Measurements from ENCODE around the gene PRRT2.
"Not testable (repeated sequence)": the region's sequence is repeated elsewhere in the genome, so short reads cannot be mapped to it uniquely, and the experiment has no call there.

PRRT2 gene

GRCh38 chr16:29790949-29791844 is 20.8 kb upstream of the PRRT2 start:
- peak; percentile 42 for DNase-seq (ENCODE audit: low spot score)

- DNase-seq (ENCODE audit: low spot score), result no peak
Observed at GRCh38 chr16:29791845-29792807, 19.9 kb upstream of the PRRT2 start.

DNA sequence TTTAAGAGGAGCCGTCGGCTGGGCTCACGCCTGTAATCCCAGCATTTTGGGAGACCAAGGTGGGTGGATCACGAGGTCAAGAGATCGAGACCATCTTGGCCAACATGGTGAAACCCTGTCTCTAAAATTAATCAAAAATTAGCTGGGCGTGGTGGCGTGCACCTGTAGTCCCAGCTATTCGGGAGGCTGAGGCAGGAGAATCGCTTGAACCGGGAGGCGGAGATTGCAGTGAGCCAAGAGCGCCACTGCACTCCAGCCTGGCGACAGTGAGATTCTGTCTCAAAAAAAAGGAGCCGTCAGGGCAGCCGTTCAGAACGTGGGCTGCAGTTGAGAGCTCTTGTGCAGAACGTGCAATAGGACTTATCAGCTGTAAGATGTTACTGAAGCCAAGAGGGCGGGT is 18.8 kb upstream of the PRRT2 start:
- DNase-seq (ENCODE audit: low spot score), result not testable (repeated sequence)

DNA sequence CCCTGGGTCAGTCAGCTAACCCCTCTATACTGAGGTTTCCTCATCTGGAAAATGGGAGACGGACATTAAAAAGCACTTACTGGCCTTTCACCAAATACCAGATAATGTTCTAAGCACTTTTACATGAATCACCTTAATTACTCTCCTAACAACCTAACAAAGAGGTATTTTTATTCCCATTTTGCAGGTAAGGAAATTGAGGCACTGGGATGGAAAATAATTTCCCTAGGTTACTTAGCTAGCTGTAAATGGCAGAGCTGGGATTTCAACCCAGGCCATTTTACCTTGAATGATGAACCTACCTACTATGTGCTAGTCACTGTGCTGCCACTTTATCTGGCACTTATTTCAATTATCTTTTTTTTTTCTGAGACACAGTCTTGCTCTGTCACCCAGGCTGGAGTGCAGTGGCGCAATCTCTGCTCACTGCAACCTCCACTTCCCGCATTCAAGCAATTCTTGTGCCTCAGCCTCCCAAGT is 17.7 kb upstream of the PRRT2 start:
- DNase-seq (ENCODE audit: low spot score), result no peak

GRCh38 chr16:29802416-29802935 is 9.5 kb upstream of the PRRT2 start:
- no peak for DNase-seq (ENCODE audit: low spot score)

GRCh38 chr16:29804020-29804419 is 8.0 kb upstream of the PRRT2 start:
- DNase-seq (ENCODE audit: low spot score), result no peak

GRCh38 chr16:29804455-29805231 is 7.3 kb upstream of the PRRT2 start:
- DNase-seq (ENCODE audit: low spot score), result no peak

GRCh38 chr16:29805232-29806098 is 6.5 kb upstream of the PRRT2 start:
- peak; percentile 93 for DNase-seq (ENCODE audit: low spot score)

DNA sequence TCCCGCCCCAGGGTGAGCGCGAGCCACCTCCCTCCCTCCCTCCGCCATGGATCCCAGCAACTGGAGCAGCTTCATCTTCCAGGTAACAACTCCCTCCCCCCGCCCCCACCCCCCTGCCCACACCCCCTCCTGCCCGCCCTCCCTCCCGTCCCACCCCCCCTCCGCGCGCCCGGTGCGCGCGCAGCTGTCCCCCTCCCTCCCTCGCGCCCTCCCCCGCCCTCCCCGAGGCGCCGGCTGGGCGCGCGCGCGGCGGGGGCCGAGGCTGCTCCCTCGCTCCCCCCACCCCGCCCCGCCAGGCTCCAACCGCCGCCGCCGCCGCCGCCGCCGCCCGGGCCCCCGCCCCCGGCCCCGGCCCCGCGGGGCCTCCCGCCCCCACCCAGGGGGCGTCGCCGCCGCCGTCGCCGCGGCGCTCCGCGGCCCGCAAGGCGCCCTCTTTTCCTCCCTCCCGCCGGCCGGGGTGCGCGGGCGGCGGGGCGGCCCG is 5.9 kb upstream of the PRRT2 start, which contains the start of gene MAZ:
Gene MAZ (plus strand): TSS at position 431 of the 481 bp plus-strand sequence. CDS start 173 bp downstream, outside the sequence.
- DNase-seq (ENCODE audit: low spot score), result peak; percentile 86

- DNase-seq (ENCODE audit: low spot score), result no peak
Observed at GRCh38 chr16:29806641-29807425, 5.2 kb upstream of the PRRT2 start.

DNA sequence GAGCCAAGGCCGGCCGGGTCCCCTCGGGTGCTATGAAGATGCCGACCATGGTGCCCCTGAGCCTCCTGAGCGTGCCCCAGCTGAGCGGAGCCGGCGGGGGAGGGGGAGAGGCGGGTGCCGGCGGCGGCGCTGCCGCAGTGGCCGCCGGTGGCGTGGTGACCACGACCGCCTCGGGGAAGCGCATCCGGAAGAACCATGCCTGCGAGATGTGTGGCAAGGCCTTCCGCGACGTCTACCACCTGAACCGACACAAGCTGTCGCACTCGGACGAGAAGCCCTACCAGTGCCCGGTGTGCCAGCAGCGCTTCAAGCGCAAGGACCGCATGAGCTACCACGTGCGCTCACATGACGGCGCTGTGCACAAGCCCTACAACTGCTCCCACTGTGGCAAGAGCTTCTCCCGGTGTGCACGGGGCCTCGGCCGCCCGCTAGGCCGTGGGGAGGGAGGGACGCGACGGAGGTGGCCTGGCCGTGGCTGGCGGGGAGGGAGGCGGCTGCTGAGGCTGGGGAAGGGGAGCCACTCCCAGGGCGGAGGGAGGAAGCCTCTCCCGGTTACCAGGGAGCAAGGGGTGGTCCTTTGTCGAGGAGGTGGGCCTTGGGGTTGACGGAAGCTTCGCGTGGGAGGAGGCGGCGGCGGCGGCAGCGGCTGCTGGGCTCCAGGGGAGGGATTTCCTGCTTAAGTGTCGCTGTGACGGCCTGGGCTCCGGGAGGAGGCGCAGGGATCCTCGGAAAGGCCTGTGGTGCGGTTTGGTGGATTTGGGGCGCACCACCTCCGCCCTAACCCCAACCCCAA is 4.4 kb upstream of the PRRT2 start:
- peak; percentile 42 for DNase-seq (ENCODE audit: low spot score)

DNA sequence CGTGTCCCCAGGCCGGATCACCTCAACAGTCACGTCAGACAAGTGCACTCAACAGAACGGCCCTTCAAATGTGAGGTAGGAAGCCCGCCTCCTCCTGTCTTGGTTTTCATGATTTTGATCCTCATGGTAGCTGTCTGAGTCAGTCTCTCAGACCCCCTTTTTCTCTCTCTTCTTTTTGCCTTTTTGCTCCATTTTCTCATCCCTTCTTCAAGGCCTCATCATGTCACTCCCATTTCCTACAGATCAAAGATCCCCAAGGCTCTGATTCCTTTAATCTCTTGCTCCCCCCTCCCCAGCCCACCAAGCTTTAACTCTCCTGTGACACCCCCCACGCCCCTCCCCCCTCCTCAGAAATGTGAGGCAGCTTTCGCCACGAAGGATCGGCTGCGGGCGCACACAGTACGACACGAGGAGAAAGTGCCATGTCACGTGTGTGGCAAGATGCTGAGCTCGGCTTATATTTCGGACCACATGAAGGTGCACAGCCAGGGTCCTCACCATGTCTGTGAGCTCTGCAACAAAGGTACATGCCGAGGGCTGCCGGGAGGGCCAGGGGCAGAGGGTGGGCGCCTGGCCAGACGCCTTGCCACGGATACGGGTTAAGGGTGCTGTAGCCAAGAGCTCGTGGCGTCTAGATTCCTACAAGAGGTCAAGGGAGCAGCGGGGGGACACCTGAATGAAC is 3.6 kb upstream of the PRRT2 start:
- no peak for DNase-seq (ENCODE audit: low spot score)

DNA sequence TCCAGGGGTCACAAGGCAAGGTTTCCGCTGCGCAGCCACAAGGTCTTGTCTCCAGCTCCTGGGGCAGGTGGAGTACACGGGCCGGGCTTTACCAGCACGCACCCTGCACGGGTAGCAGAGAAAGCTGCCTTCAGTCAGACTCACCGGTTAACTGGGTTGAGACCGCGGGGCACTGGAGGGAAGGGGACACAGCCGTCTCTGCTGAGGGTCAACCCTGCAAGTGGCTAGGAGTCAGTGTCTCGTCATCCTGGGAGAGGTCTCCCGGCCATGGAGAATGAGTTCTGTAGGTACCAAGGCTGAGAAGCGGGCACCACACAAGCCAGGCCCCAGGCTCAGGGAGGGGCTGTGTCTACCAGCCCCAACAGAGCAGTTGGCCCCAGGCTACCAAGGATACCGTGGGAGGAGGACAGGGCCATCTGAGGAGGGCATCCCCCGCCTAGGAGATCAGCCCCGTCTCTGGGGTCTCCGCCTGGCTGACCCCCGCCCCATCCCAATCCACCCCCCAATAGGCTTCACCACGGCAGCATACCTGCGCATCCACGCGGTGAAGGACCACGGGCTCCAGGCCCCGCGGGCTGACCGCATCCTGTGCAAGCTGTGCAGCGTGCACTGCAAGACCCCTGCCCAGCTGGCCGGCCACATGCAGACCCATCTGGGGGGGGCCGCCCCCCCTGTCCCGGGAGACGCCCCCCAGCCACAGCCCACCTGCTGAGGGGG is 2.8 kb upstream of the PRRT2 start:
- no peak for DNase-seq (ENCODE audit: low spot score)

DNA sequence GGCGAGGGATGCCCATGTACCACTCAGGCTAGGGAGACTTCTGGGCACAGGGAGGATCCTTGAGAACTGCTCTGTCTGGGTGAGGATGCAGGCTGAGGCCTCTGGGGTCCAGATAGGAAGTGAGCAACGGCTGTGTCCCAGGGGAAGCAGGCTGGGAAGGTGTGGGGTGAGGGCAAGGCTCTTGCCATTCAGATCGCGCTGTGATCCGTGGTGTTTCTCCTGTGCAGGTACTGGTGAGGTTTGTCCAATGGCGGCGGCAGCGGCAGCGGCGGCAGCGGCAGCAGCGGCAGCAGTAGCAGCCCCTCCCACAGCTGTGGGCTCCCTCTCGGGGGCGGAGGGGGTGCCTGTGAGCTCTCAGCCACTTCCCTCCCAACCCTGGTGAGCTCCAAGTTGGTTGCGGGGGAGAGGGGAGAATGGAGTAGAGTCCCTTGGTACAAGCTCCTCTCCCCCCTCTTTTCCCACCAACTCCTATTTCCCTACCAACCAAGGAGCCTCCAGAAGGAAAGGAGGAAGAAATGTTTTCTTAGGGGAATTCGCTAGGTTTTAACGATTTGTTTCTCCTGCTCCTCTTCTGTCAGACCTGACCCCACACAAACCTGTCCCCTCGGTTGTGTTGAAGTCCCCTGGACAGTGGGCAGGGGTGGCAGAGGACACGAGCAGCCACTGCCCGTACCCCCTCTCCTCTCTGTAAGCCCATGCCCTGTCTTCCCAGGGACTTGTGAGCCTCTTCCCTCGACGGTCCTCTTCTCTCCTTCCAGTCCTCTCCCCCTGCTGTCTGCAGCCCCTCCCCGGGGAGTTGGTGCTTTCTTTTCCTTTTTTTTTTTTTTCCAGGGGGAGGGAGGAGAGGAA is 1.9 kb upstream of the PRRT2 start:
- no peak for DNase-seq (ENCODE audit: low spot score)

DNA sequence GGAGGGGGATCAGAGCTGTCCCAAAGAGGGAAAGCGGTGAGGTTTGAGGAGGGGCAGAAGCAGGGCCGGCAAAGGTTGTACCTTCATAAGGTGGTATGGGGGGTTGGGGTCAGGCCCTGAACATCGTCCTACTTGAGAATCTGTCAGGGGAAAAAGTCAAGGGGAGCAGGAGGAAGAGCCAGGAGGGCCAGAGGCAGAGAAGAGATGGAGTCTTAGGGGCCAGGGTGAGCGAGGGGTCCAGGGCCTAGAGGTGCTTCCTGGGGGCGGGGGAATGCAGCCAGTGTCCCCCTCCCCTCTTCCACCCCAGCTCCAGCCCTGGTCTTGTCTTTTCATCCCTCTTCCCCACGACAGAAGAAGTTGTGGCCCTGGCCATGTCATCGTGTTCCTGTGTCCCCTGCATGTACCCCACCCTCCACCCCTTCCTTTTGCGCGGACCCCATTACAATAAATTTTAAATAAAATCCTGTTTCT is 1.3 kb upstream of the PRRT2 start:
- no peak for DNase-seq (ENCODE audit: low spot score)

- peak; percentile 76 for DNase-seq (ENCODE audit: low spot score)
Observed at GRCh38 chr16:29811170-29811895, 660 bp upstream of the PRRT2 start.

Measured in D341Med (cell line).